Karpas-422 (cell line): ENCODE results near the gene TARM1. TPM values are rescaled to one million over a fixed set of nuclear protein-coding genes. Genes with fewer than 3 reads are reported as not detected.
"Not testable (repeated sequence)": the region's sequence is repeated elsewhere in the genome, so short reads cannot be mapped to it uniquely, and the experiment has no call there.

ENCODE experiments used
- DNase-seq: peaks from one replicate; pipeline ENCODE4 v3.0.0-alpha.2; 2015
- H2AFZ ChIP-seq: fragments of 200-600 bp; sonication (generic); 2 replicates; pipeline ENCODE4 v1.6.1; 2014; ENCODE audit warnings: antibody characterized with exemption, low read length, mixed read lengths
- H3K27ac ChIP-seq: fragments of 200-600 bp; sonication (generic); 2 replicates; pipeline ENCODE4 v1.5.1; 2014; ENCODE audit warnings: mild to moderate bottlenecking, low read length, moderate library complexity
- H3K27me3 ChIP-seq: fragments of 200-600 bp; sonication (generic); 2 replicates; pipeline ENCODE4 v1.6.1; 2014; ENCODE audit warnings: low read length, mixed read lengths
- H3K36me3 ChIP-seq: fragments of 200-600 bp; sonication (generic); 2 replicates; pipeline ENCODE4 v1.6.1; 2014; ENCODE audit warnings: low read length, mixed read lengths; ENCODE audit not compliant: insufficient read depth
- H3K4me1 ChIP-seq: fragments of 200-600 bp; sonication (generic); 2 replicates; pipeline ENCODE4 v1.6.1; 2014; ENCODE audit warnings: mild to moderate bottlenecking, low read length, mixed read lengths
- H3K4me2 ChIP-seq: fragments of 200-600 bp; sonication (generic); 2 replicates; pipeline ENCODE4 v1.6.1; 2014; ENCODE audit warnings: low read length, low read depth, mild to moderate bottlenecking; ENCODE audit not compliant: poor library complexity, severe bottlenecking
- H3K4me3 ChIP-seq: fragments of 200-600 bp; sonication (generic); 2 replicates; pipeline ENCODE4 v1.5.1; 2014; ENCODE audit warnings: mild to moderate bottlenecking, antibody characterized with exemption, low read length, mixed read lengths
- H3K79me2 ChIP-seq: fragments of 200-600 bp; sonication (generic); 2 replicates; pipeline ENCODE4 v1.6.1; 2014; ENCODE audit warnings: mild to moderate bottlenecking, low read length, mixed read lengths
- H3K9ac ChIP-seq: fragments of 200-600 bp; sonication (generic); 2 replicates; pipeline ENCODE4 v1.6.0; 2014; ENCODE audit warnings: low read length
- H3K9me2 ChIP-seq: fragments of 200-600 bp; sonication (generic), shearing (Covaris generic); replicated peaks from 2 replicates; pipeline ENCODE4 v1.6.0; 2014; ENCODE audit warnings: mild to moderate bottlenecking, low read length, moderate library complexity; ENCODE audit not compliant: insufficient read depth
- H3K9me3 ChIP-seq: fragments of 300-700, 200-600 bp; sonication (generic); 2 replicates; pipeline ENCODE4 v1.6.1; 2014; ENCODE audit warnings: low read length, mixed read lengths
- H4K20me1 ChIP-seq: fragments of 200-600 bp; sonication (generic); 2 replicates; pipeline ENCODE4 v1.6.1; 2014; ENCODE audit warnings: mild to moderate bottlenecking, antibody characterized with exemption, low read length, low read depth; ENCODE audit not compliant: insufficient read depth
- total RNA-seq: library from RNA; depleted of rRNA; stranded (reverse); fragments of >200 nt; shearing (Covaris generic); gene quantifications from 2 replicates; pipeline ENCODE4 v1.2.3, GENCODE V29; 2014; ENCODE audit warnings: low replicate concordance

The TARM1 gene
- total RNA-seq, 1 experiment from 2014 or later, result not detected

GRCh38 chr19:54063350-54064116 is 17.6 kb downstream of the TARM1 start, which contains the start of gene VSTM1:
Gene VSTM1 (minus strand): TSS chr19:54063897. CDS start chr19:54063777, 120 bp downstream.
- Histone ChIP-seq H3K9me2 (no peaks in the 10 kb centered on the region), H3K27ac (no peak within 1 kb of the TSS), H3K36me3 (no peaks in the 10 kb centered on the region), H3K27me3 (no peaks in the 10 kb centered on the region), H2AFZ (no peak within 1 kb of the TSS), H3K9me3 (no peaks in the 10 kb centered on the region), H4K20me1 (no peaks in the 10 kb centered on the region), H3K4me2 (no peak within 1 kb of the TSS), H3K4me3 (no peak within 1 kb of the TSS), H3K4me1 (no peaks in the 10 kb centered on the region), H3K9ac (no peak within 1 kb of the TSS), H3K79me2 (no peaks in the 10 kb centered on the region)
- no peak for DNase-seq

DNA sequence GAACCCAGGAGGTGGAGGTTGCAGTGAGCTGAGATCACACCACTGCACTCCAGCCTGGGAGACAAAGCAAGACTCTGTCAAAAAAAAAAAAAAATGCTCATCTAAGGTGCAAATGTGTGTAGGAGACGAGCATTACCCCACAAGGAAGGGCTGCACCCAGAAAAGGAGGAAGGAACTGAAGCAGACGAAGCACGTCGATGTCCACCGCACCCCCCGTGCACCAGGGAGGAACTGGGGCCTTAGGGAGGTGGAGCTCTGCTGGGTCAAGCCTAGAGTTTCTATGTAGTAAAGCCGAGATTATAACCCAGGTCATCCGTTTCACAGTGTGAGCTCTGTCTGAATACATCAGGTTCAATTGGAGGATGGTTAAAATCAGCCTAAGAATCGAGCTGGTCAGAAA is 18.5 kb downstream of the TARM1 start:
- H3K79me2 ChIP-seq, result no peaks in the 10 kb centered on the region
- no peak overlapping the region for H2AFZ ChIP-seq
- no peaks in the 10 kb centered on the region for H3K9me3 ChIP-seq
- H3K4me3 ChIP-seq, result no peak overlapping the region
- H3K27ac ChIP-seq, result no peak overlapping the region
- no peaks in the 10 kb centered on the region for H3K36me3 ChIP-seq
- H3K9me2 ChIP-seq, result no peaks in the 10 kb centered on the region
- no peak overlapping the region for H3K9ac ChIP-seq
- H3K27me3 ChIP-seq, result no peaks in the 10 kb centered on the region
- no peaks in the 10 kb centered on the region for H4K20me1 ChIP-seq
- no peak for DNase-seq
- H3K4me1 ChIP-seq, result no peaks in the 10 kb centered on the region
- H3K4me2 ChIP-seq, result no peak overlapping the region

DNA sequence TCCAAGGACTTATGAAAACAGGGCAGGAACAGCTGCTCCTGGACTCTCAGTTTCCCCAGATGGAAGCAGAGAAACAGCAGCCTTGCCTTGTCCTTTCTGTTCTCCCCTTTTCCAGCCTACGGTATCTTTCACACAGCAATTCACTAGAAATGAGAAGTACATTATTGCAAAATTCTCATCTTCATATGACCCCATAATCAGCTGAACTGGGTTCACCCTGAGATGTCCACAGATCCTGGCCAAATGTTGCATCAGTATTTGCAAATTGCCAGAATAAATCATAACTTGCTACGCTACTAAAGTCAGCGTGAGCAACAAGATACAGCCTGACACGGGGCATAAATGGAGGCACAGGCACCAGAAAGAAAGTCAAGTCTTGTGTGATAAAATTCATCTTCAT is 33.5 kb downstream of the TARM1 start:
- Histone ChIP-seq H3K9me2 (no peaks in the 10 kb centered on the region), H3K27me3 (no peaks in the 10 kb centered on the region), H2AFZ (no peak overlapping the region), H4K20me1 (no peaks in the 10 kb centered on the region), H3K36me3 (no peaks in the 10 kb centered on the region), H3K4me1 (no peaks in the 10 kb centered on the region), H3K27ac (no peak overlapping the region), H3K9ac (no peak overlapping the region), H3K4me3 (no peak overlapping the region), H3K79me2 (no peaks in the 10 kb centered on the region), H3K9me3 (no peaks in the 10 kb centered on the region), H3K4me2 (no peak overlapping the region)
- DNase-seq, result no peak

GRCh38 chr19:54045771-54046170 is 35.4 kb downstream of the TARM1 start:
- Histone ChIP-seq H3K9ac (no peak overlapping the region), H3K27ac (no peak overlapping the region), H3K4me1 (no peaks in the 10 kb centered on the region), H3K36me3 (no peaks in the 10 kb centered on the region), H3K9me2 (no peaks in the 10 kb centered on the region), H3K4me3 (no peak overlapping the region), H3K27me3 (no peaks in the 10 kb centered on the region), H2AFZ (no peak overlapping the region), H3K79me2 (no peaks in the 10 kb centered on the region), H4K20me1 (no peaks in the 10 kb centered on the region), H3K9me3 (no peaks in the 10 kb centered on the region), H3K4me2 (no peak overlapping the region)
- no peak for DNase-seq

- Histone ChIP-seq H3K9me2 (no peaks in the 10 kb centered on the region), H3K4me1 (no peaks in the 10 kb centered on the region), H3K36me3 (no peaks in the 10 kb centered on the region), H3K27ac (no peak overlapping the region), H3K27me3 (no peaks in the 10 kb centered on the region), H3K9ac (no peak overlapping the region), H2AFZ (no peak overlapping the region), H4K20me1 (no peaks in the 10 kb centered on the region), H3K4me2 (no peak overlapping the region), H3K4me3 (no peak overlapping the region), H3K79me2 (no peaks in the 10 kb centered on the region), H3K9me3 (no peaks in the 10 kb centered on the region)
- DNase-seq, result no peak
Measured at GRCh38 chr19:54042989-54043388, 38.2 kb downstream of the TARM1 start.

DNA sequence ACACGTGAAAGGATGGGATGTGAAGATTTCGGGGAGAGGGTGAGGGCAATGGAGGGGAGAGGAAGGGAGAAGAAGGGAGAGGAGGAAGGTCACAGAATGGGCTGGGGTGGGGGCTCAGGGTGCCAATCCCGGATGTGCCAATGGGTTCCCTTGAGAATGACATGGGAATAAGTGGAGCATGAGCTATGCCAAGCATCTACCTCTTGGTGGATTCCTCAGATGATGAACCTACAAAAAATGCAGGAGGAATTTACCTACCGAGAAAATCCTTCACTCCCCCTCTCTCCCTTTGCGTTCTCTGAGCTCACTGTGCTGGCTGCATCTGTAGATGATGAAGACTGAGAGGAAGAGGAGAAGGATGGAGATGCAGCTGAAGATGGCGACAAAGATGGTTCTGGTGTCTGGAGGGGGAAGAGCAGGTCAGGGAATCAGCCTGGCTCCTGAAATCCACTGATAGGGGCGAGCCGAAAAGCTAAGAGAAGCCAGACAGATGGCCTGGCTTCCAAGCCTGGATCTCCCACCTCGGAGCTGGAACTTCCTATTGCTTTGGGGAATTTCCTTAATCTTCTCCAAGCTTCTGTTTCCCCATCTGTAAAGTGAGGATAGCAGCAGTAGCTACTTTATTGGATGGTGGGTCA is 39.1 kb downstream of the TARM1 start:
- Histone ChIP-seq H3K9me3 (no peaks in the 10 kb centered on the region), H3K36me3 (no peaks in the 10 kb centered on the region), H4K20me1 (no peaks in the 10 kb centered on the region), H2AFZ (no peak overlapping the region), H3K4me1 (no peaks in the 10 kb centered on the region), H3K4me3 (no peak overlapping the region), H3K9ac (no peak overlapping the region), H3K27ac (no peak overlapping the region), H3K27me3 (no peaks in the 10 kb centered on the region), H3K9me2 (no peaks in the 10 kb centered on the region), H3K4me2 (no peak overlapping the region), H3K79me2 (no peaks in the 10 kb centered on the region)
- DNase-seq, result no peak

DNA sequence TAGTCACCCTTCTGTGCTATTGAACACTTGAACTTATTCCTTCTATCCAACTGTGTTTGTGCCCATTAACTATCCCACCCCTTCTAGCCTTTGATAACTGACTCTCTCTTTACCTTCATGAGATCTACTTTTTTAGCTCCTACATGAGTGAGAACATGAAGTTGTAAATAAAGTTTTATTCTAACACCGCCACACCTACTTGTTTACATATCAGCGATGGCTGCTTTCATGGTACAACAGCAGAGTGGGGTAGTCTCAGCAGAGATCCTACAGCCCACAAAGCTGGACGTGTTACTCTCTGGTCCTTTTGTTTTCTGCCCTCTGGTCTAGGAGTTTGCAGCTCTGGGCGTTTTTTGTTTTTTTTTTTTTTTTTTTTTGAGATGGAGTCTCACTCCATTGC is 41.2 kb downstream of the TARM1 start:
- Histone ChIP-seq H3K27me3 (no peaks in the 10 kb centered on the region), H4K20me1 (no peaks in the 10 kb centered on the region), H3K9me3 (no peaks in the 10 kb centered on the region), H3K79me2 (no peaks in the 10 kb centered on the region), H2AFZ (no peak overlapping the region), H3K4me1 (no peaks in the 10 kb centered on the region), H3K9me2 (no peaks in the 10 kb centered on the region), H3K4me3 (no peak overlapping the region), H3K36me3 (no peaks in the 10 kb centered on the region), H3K27ac (no peak overlapping the region), H3K9ac (no peak overlapping the region), H3K4me2 (no peak overlapping the region)
- no peak for DNase-seq

- not testable (repeated sequence) for H3K9me2 ChIP-seq, H3K4me1 ChIP-seq, H3K4me2 ChIP-seq, H3K36me3 ChIP-seq, H3K27me3 ChIP-seq, H3K79me2 ChIP-seq, H3K4me3 ChIP-seq, H3K9me3 ChIP-seq, H3K27ac ChIP-seq, DNase-seq, H2AFZ ChIP-seq, H3K9ac ChIP-seq, H4K20me1 ChIP-seq
Measured at GRCh38 chr19:54036542-54036941, 44.6 kb downstream of the TARM1 start.
